GM12878 (cell line): Measurements from ENCODE around the gene CTNNAL1. TPM values are rescaled to one million over a fixed set of nuclear protein-coding genes. Genes with fewer than 3 reads are reported as not detected.

Experiments
- ATAC-seq: fragments of 200-7000 bp; cut with Tn5 transposase; 3 replicates; pipeline ENCODE4 v1.9.1; 2020; ENCODE audit warnings: mild to moderate bottlenecking, moderate library complexity
- BruUV-seq: library from RNA; stranded (reverse); fragments of 400-500 nt; replicated peaks from 2 replicates; lab custom pipeline; 2021; lab: Mats Ljungman, UMichigan
- CTCF ChIA-PET: fragments of 300-600 bp; sonication (Branson Sonifier 250); formaldehyde crosslinking; extraction: SDS; loops from one replicate; lab custom pipeline; 2021; ENCODE audit warnings: inconsistent platforms; lab: Yijun Ruan, JAX
- POLR2A ChIA-PET: fragments of 350-600 bp; formaldehyde crosslinking; extraction: SDS; loops from one replicate; lab custom pipeline; 2021; ENCODE audit warnings: inconsistent platforms; lab: Charles Lee
- RAD21 ChIA-PET: fragments of 300-600 bp; sonication (Branson Sonifier 250); formaldehyde crosslinking; loops from one replicate; lab custom pipeline; 2023; ENCODE audit warnings: antibody characterized with exemption; ENCODE audit not compliant: unreplicated experiment; lab: Charles Lee
- SMC1A ChIA-PET: fragments of 300-600 bp; sonication (Branson Sonifier 250); formaldehyde crosslinking; loops from one replicate; lab custom pipeline; 2023; ENCODE audit not compliant: unreplicated experiment, uncharacterized antibody; lab: Charles Lee
- DNase-seq: peaks from one replicate; pipeline ENCODE4 v3.0.0-alpha.2; 2011; ENCODE audit warnings: low read depth, low spot score
- FAIRE-seq: peaks from 3 replicates; lab custom pipeline; 2011; peaks lifted over from hg19 to GRCh38; lab: Jason Lieb, UNC
- H2AFZ ChIP-seq: 2 replicates; pipeline ENCODE4 v1.6.0; 2011; ENCODE audit warnings: low read depth, low read length, control low read depth; ENCODE audit not compliant: control insufficient read depth
- H3K27ac ChIP-seq: 2 replicates; pipeline ENCODE4 v1.5.1; 2011; ENCODE audit warnings: control low read depth; ENCODE audit not compliant: control insufficient read depth, insufficient read depth
- H3K27me3 ChIP-seq, 2 experiments: replicated peaks in 1 of 2; 2 replicates each; pipeline versions ENCODE4 v1.6.0 to v1.6.1; 2011; ENCODE audit warnings: low read length in 1 of 2; ENCODE audit not compliant: control insufficient read depth in 2 of 2, insufficient read depth in 2 of 2
- H3K36me3 ChIP-seq, 2 experiments: 2 replicates each; pipeline ENCODE4 v1.5.1; 2011; ENCODE audit warnings: low read length in 1 of 2; ENCODE audit not compliant: control insufficient read depth in 2 of 2, insufficient read depth in 2 of 2
- H3K4me1 ChIP-seq: 2 replicates; pipeline ENCODE4 v1.6.1; 2011; ENCODE audit warnings: mild to moderate bottlenecking, low read length, moderate library complexity, mixed read lengths; ENCODE audit not compliant: control insufficient read depth, insufficient read depth
- H3K4me2 ChIP-seq: 2 replicates; pipeline ENCODE4 v1.6.0; 2011; ENCODE audit warnings: control low read depth; ENCODE audit not compliant: control insufficient read depth, insufficient read depth
- H3K4me3 ChIP-seq: fragments of 200-600 bp; sonication (generic); 2 replicates; pipeline ENCODE4 v1.5.1; 2016
- H3K79me2 ChIP-seq: 2 replicates; pipeline ENCODE4 v1.6.0; 2011; ENCODE audit warnings: low read length; ENCODE audit not compliant: control insufficient read depth, insufficient read depth
- H3K9ac ChIP-seq: 2 replicates; pipeline ENCODE4 v1.8.0; 2011; ENCODE audit warnings: low read length, control low read depth, mixed read lengths; ENCODE audit not compliant: control insufficient read depth, insufficient read depth
- H3K9me3 ChIP-seq: replicated peaks from 3 replicates; pipeline ENCODE4 v1.5.1; 2011; ENCODE audit warnings: mild to moderate bottlenecking, low read length; ENCODE audit not compliant: control insufficient read depth, insufficient read depth
- H4K20me1 ChIP-seq: 2 replicates; pipeline ENCODE4 v1.6.0; 2011; ENCODE audit not compliant: control insufficient read depth, insufficient read depth
- CBFB ChIP-seq: IDR thresholded peaks from 2 replicates; pipeline ENCODE4 v1.6.1; 2016; ENCODE audit warnings: antibody characterized with exemption, low read depth
- CEBPB ChIP-seq, 2 experiments: fragments of 150-350 bp in 1 of 2; IDR thresholded peaks; 2 replicates each; pipeline ENCODE4 v1.6.1; 2012 to 2014; ENCODE audit warnings: low read depth in 2 of 2, low read length in 2 of 2, borderline replicate concordance in 1 of 2, inconsistent platforms in 1 of 2
- CEBPZ ChIP-seq: fragments of 150-350 bp; IDR thresholded peaks from 2 replicates; pipeline ENCODE4 v1.6.1; 2016; ENCODE audit warnings: low read depth, low read length
- IRF4 ChIP-seq: IDR thresholded peaks from 2 replicates; pipeline ENCODE4 v1.6.1; 2011; ENCODE audit warnings: low read depth, low read length
- MLLT1 ChIP-seq: fragments of 450-650 bp; IDR thresholded peaks from 2 replicates; pipeline ENCODE4 v1.6.1; 2016; ENCODE audit warnings: mild to moderate bottlenecking
- MXI1 ChIP-seq: fragments of 150-350 bp; IDR thresholded peaks from 2 replicates; pipeline ENCODE4 v1.6.1; 2011; ENCODE audit warnings: low read depth, mild to moderate bottlenecking, inconsistent platforms, low read length, improper control_type of control experiment
- NFXL1 ChIP-seq: fragments of 450-650 bp; IDR thresholded peaks from 2 replicates; pipeline ENCODE4 v1.6.1; 2017; ENCODE audit warnings: antibody characterized with exemption, mild to moderate bottlenecking, borderline replicate concordance
- PAX8 ChIP-seq: fragments of 450-650 bp; IDR thresholded peaks from 2 replicates; pipeline ENCODE4 v1.6.1; 2017; ENCODE audit warnings: mild to moderate bottlenecking, moderate library complexity
- RB1 ChIP-seq: fragments of 450-650 bp; formaldehyde crosslinking; IDR thresholded peaks from 2 replicates; pipeline ENCODE4 v1.6.1; 2017; ENCODE audit warnings: mild to moderate bottlenecking, borderline replicate concordance
- SIN3A ChIP-seq: IDR thresholded peaks from 2 replicates; pipeline ENCODE4 v1.6.1; 2012; ENCODE audit warnings: low read depth, low read length, improper control_type of control experiment
- SMAD1 ChIP-seq: fragments of 450-650 bp; IDR thresholded peaks from 2 replicates; pipeline ENCODE4 v1.6.1; 2018; ENCODE audit warnings: mild to moderate bottlenecking, low read depth; ENCODE audit not compliant: partially characterized antibody
- SREBF1 ChIP-seq: IDR thresholded peaks from 2 replicates; pipeline ENCODE4 v1.6.1; 2012; ENCODE audit warnings: mild to moderate bottlenecking, low read length
- SREBF2 ChIP-seq: IDR thresholded peaks from 2 replicates; pipeline ENCODE4 v1.6.1; 2012; ENCODE audit warnings: mild to moderate bottlenecking, low read length
- ZNF24 ChIP-seq: fragments of 450-650 bp; IDR thresholded peaks from 2 replicates; pipeline ENCODE4 v1.6.1; 2017; ENCODE audit warnings: antibody characterized with exemption, mild to moderate bottlenecking
- ZNF274 ChIP-seq: IDR thresholded peaks from one replicate; pipeline ENCODE4 v1.8.0; 2011; ENCODE audit not compliant: insufficient read length, insufficient read depth
- WGBS: methylation state at CpG from one replicate; pipeline ENCODE4 v1.1.6; 2016; ENCODE audit warnings: low lambda C conversion rate; ENCODE audit not compliant: insufficient replicate concordance, insufficient coverage; ENCODE audit errors: missing lambda C conversion rate; 5-methylcytosine and 5-hydroxymethylcytosine counted together
- in situ Hi-C: fragments of 300-500 bp; cut with MboI; formaldehyde crosslinking; loops from 9 replicates; pipeline ENCODE4 v1.14.3; 2018; ENCODE audit warnings: mixed read lengths
- intact Hi-C: fragments of 100-400 bp; cut with micrococcal nuclease; formaldehyde crosslinking; loops from one replicate; pipeline ENCODE4 v1.14.2; 2022; ENCODE audit not compliant: unreplicated experiment
- polyA plus RNA-seq, 11 experiments: library from polyadenylated mRNA; depleted of rRNA in 4 of 11; unstranded in 6 of 11; stranded (reverse) in 5 of 11; fragments of >200 nt; fragmentation: Nextera tagmentation in 4 of 11; fragmentation: Illumina TruSeq in 1 of 11; extraction: Ambion mirVana in 4 of 11; extraction: Trizol in 1 of 11; gene quantifications; 1 replicate in 1 of 11; 2 replicates in 10 of 11; pipeline versions ENCODE4 v1.2.1 to v1.2.3, GENCODE V29; 2011 to 2016; ENCODE audit warnings: inconsistent platforms in 2 of 11, missing spikeins in 2 of 11, low read depth in 1 of 11
- total RNA-seq, 4 experiments: library from RNA; depleted of rRNA in 3 of 4; stranded (reverse); fragments of >200 nt in 3 of 4; fragmentation: Illumina TruSeq in 1 of 4; extraction: Trizol in 1 of 4; gene quantifications; 2 replicates each; pipeline versions ENCODE4 v1.2.1 to v1.2.3, GENCODE V29; 2013 to 2021
- TF ChIP-seq, protein P1 (sequence below): fragments of 450-650 bp; formaldehyde crosslinking; IDR thresholded peaks from 2 replicates; pipeline ENCODE4 v1.4.0; 2020; ENCODE audit warnings: mild to moderate bottlenecking, moderate library complexity

The CTNNAL1 gene
- total and polyA plus RNA-seq, 10 of the 15 experiments (the other 5 are each of a cell fraction or from before 2014, with no cell fraction given): 16.3 to 82.5 (median 45.2) TPM

- TF ChIP-seq, protein P1, sequence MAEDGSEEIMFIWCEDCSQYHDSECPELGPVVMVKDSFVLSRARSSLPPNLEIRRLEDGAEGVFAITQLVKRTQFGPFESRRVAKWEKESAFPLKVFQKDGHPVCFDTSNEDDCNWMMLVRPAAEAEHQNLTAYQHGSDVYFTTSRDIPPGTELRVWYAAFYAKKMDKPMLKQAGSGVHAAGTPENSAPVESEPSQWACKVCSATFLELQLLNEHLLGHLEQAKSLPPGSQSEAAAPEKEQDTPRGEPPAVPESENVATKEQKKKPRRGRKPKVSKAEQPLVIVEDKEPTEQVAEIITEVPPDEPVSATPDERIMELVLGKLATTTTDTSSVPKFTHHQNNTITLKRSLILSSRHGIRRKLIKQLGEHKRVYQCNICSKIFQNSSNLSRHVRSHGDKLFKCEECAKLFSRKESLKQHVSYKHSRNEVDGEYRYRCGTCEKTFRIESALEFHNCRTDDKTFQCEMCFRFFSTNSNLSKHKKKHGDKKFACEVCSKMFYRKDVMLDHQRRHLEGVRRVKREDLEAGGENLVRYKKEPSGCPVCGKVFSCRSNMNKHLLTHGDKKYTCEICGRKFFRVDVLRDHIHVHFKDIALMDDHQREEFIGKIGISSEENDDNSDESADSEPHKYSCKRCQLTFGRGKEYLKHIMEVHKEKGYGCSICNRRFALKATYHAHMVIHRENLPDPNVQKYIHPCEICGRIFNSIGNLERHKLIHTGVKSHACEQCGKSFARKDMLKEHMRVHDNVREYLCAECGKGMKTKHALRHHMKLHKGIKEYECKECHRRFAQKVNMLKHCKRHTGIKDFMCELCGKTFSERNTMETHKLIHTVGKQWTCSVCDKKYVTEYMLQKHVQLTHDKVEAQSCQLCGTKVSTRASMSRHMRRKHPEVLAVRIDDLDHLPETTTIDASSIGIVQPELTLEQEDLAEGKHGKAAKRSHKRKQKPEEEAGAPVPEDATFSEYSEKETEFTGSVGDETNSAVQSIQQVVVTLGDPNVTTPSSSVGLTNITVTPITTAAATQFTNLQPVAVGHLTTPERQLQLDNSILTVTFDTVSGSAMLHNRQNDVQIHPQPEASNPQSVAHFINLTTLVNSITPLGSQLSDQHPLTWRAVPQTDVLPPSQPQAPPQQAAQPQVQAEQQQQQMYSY (CRISPR knock-in tag): no peak
- TF ChIP-seq SREBF1: no peak
- no peak for TF ChIP-seq CEBPZ
- no peak for TF ChIP-seq RB1
Measured at GRCh38 chr9:109046346-109046745, 33.0 kb upstream of the CTNNAL1 start (continued).

GRCh38 chr9:109043578-109043977 lies 30.3 kb upstream of the CTNNAL1 start:
- ATAC-seq: no peak
- TF ChIP-seq ZNF24 (no peak), SREBF2 (no peak), NFXL1 (no peak), CEBPB (IDR thresholded peaks at IDR 0.05; ENCODE audit: borderline replicate concordance in 1 of 2, low read depth in 2 of 2, low read length in 2 of 2) (no peak), CBFB (no peak), PAX8 (no peak), MLLT1 (no peak), MXI1 (no peak), ZNF274 (no peak), SMAD1 (no peak), SREBF1 (no peak), SIN3A (no peak), IRF4 (no peak)

More at GRCh38 chr9:109043578-109043977, 30.3 kb upstream of the CTNNAL1 start:
- 95% methylated on average over 4 of the region's 4 CpGs for WGBS
- ChIA-PET CTCF (interaction anchor here (1.3 kb wide), 2 partner anchors 8 to 22 kb away, joined by 4 to 6 read pairs; no protein-coding TSS in a partner anchor), RAD21 (no interaction called here), POLR2A (no interaction called here), SMC1A (interaction anchor here (0.6 to 2.5 kb wide), 5 partner anchors 9 to 424 kb away, joined by 3 to 9 read pairs (median 4); no protein-coding TSS in a partner anchor)
- in situ Hi-C loops: no loop called here
- intact Hi-C loops: no loop called here
- Histone ChIP-seq H3K4me1 (no peaks in the 10 kb centered on the region), H3K27me3 (no peaks in the 10 kb centered on the region), H3K9ac (no peak overlapping the region), H2AFZ (no peak overlapping the region), H3K79me2 (no peaks in the 10 kb centered on the region), H4K20me1 (no peaks in the 10 kb centered on the region), H3K4me2 (no peak overlapping the region), H3K9me3 (no peaks in the 10 kb centered on the region), H3K27ac (no peak overlapping the region), H3K36me3 (peaks cover under 1 to 16% of the 10 kb centered on the region in 2 experiments), H3K4me3 (no peak overlapping the region)
- BruUV-seq: no TSS peak
- DNase-seq (no peak), FAIRE-seq (no peak)
